Ascending aorta (tissue), 2 donors: ENCODE results near the gene AGXT2. TPM values are rescaled to one million over a fixed set of nuclear protein-coding genes. Genes with fewer than 3 reads are reported as not detected.

Experiments used
- DNase-seq, 2 donors: peaks; one replicate each; pipeline ENCODE4 v3.0.0-alpha.2; 2019; ENCODE audit warnings: low spot score in 2 of 2
- H3K27ac ChIP-seq, 2 donors: fragments of 200-600 bp; sonication (generic); one replicate each; pipeline ENCODE4 v1.5.1; 2016 to 2017; ENCODE audit warnings: mild to moderate bottlenecking in 1 of 2
- H3K27me3 ChIP-seq: fragments of 200-600 bp; sonication (generic); one replicate; pipeline ENCODE4 v1.5.1; 2017
- H3K36me3 ChIP-seq, 2 donors: fragments of 200-600 bp; sonication (generic); one replicate each; pipeline ENCODE4 v1.5.1; 2016
- H3K4me1 ChIP-seq, 2 donors: fragments of 200-600 bp; sonication (generic); one replicate each; pipeline ENCODE4 v1.5.1; 2016 to 2017; ENCODE audit warnings: mild to moderate bottlenecking in 1 of 2
- H3K4me3 ChIP-seq, 2 donors: fragments of 200-600 bp; sonication (generic); one replicate each; pipeline ENCODE4 v1.5.1; 2016 to 2017; ENCODE audit warnings: mild to moderate bottlenecking in 1 of 2
- H3K9me3 ChIP-seq, 2 donors: fragments of 200-600 bp; sonication (generic); one replicate each; pipeline ENCODE4 v1.5.1; 2016
- intact Hi-C: fragments of 100-400 bp; cut with DNase I; formaldehyde crosslinking; loops from one replicate; pipeline ENCODE4 v1.15.1; 2023
- total RNA-seq: library from RNA; depleted of rRNA; stranded (reverse); fragments of >200 nt; gene quantifications from one replicate; pipeline ENCODE4 v1.1.0, GENCODE V29; 2016
- TF ChIP-seq, protein P1 (sequence below), 3 experiments: fragments of 200-600 bp in 2 of 3; fragments of 450-650 bp in 1 of 3; sonication (generic) in 2 of 3; IDR thresholded peaks; one replicate each; pipeline ENCODE4 v1.5.1; 2016 to 2019; ENCODE audit warnings: antibody characterized with exemption in 3 of 3, mild to moderate bottlenecking in 1 of 3, moderate library complexity in 1 of 3

AGXT2 gene
- total RNA-seq, 1 donor from 2014 or later, result not detected

GRCh38 chr5:35091704-35092103 lies 44.0 kb upstream of the AGXT2 start:
- no peaks in the 10 kb centered on the region for H3K9me3 ChIP-seq
- no peak overlapping the region for H3K27ac ChIP-seq
- no peak for DNase-seq
- TF ChIP-seq, protein P1, sequence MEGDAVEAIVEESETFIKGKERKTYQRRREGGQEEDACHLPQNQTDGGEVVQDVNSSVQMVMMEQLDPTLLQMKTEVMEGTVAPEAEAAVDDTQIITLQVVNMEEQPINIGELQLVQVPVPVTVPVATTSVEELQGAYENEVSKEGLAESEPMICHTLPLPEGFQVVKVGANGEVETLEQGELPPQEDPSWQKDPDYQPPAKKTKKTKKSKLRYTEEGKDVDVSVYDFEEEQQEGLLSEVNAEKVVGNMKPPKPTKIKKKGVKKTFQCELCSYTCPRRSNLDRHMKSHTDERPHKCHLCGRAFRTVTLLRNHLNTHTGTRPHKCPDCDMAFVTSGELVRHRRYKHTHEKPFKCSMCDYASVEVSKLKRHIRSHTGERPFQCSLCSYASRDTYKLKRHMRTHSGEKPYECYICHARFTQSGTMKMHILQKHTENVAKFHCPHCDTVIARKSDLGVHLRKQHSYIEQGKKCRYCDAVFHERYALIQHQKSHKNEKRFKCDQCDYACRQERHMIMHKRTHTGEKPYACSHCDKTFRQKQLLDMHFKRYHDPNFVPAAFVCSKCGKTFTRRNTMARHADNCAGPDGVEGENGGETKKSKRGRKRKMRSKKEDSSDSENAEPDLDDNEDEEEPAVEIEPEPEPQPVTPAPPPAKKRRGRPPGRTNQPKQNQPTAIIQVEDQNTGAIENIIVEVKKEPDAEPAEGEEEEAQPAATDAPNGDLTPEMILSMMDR (IDR thresholded peaks at IDR 0.05), result no peak
- intact Hi-C loops, result no loop called here
- no peaks in the 10 kb centered on the region for H3K36me3 ChIP-seq
- H3K4me3 ChIP-seq, result no peak overlapping the region
- no peaks in the 10 kb centered on the region for H3K4me1 ChIP-seq
- H3K27me3 ChIP-seq, result no peaks in the 10 kb centered on the region

GRCh38 chr5:35089334-35090314 lies 41.9 kb upstream of the AGXT2 start:
- no peaks in the 10 kb centered on the region for H3K9me3 ChIP-seq
- no peaks in the 10 kb centered on the region for H3K27me3 ChIP-seq
- no peak overlapping the region for H3K4me3 ChIP-seq
- H3K27ac ChIP-seq, result no peak overlapping the region
- TF ChIP-seq, protein P1 (IDR thresholded peaks at IDR 0.05), result peak; percentile 42 to 55 (median 43)
- H3K36me3 ChIP-seq, result no peaks in the 10 kb centered on the region
- intact Hi-C loops, result no loop called here
- DNase-seq, result no peak
- no peaks in the 10 kb centered on the region for H3K4me1 ChIP-seq

- no peak overlapping the region for H3K27ac ChIP-seq
Observed at GRCh38 chr5:35087991-35088390, 40.2 kb upstream of the AGXT2 start.

GRCh38 chr5:35083150-35083549 lies 35.4 kb upstream of the AGXT2 start:
- intact Hi-C loops, result no loop called here
- TF ChIP-seq, protein P1 (IDR thresholded peaks at IDR 0.05), result no peak
- no peak for DNase-seq
- no peaks in the 10 kb centered on the region for H3K4me1 ChIP-seq
- H3K36me3 ChIP-seq, result no peaks in the 10 kb centered on the region
- H3K9me3 ChIP-seq, result no peaks in the 10 kb centered on the region
- H3K4me3 ChIP-seq, result no peak overlapping the region
- H3K27ac ChIP-seq, result no peak overlapping the region
- H3K27me3 ChIP-seq, result no peaks in the 10 kb centered on the region

More at GRCh38 chr5:35087991-35088390, 40.2 kb upstream of the AGXT2 start:
- Histone ChIP-seq H3K27me3 (no peaks in the 10 kb centered on the region), H3K36me3 (no peaks in the 10 kb centered on the region), H3K4me1 (no peaks in the 10 kb centered on the region), H3K4me3 (no peak overlapping the region), H3K9me3 (no peaks in the 10 kb centered on the region)
- TF ChIP-seq, protein P1 (IDR thresholded peaks at IDR 0.05), result no peak
- DNase-seq, result no peak
- intact Hi-C loops, result no loop called here

GRCh38 chr5:35082530-35082929 lies 34.8 kb upstream of the AGXT2 start:
- H3K27ac ChIP-seq, result no peak overlapping the region
- TF ChIP-seq, protein P1 (IDR thresholded peaks at IDR 0.05), result no peak
- H3K4me1 ChIP-seq, result no peaks in the 10 kb centered on the region
- intact Hi-C loops, result no loop called here
- no peak for DNase-seq
- no peak overlapping the region for H3K4me3 ChIP-seq
- no peaks in the 10 kb centered on the region for H3K9me3 ChIP-seq
- H3K27me3 ChIP-seq, result no peaks in the 10 kb centered on the region
- H3K36me3 ChIP-seq, result no peaks in the 10 kb centered on the region
